H1 (cell line): ENCODE results near the gene ID1. TPM values are rescaled to one million over a fixed set of nuclear protein-coding genes. Genes with fewer than 3 reads are reported as not detected.

Source experiments
- CTCF ChIA-PET: fragments of 300-600 bp; sonication (Branson Sonifier 250); formaldehyde crosslinking; loops from one replicate; lab custom pipeline; 2021; ENCODE audit not compliant: partially characterized antibody; lab: Charles Lee
- POLR2A ChIA-PET: fragments of 300-600 bp; sonication (Branson Sonifier 250); formaldehyde crosslinking; loops from one replicate; lab custom pipeline; 2021; ENCODE audit warnings: inconsistent platforms; ENCODE audit not compliant: partially characterized antibody; lab: Charles Lee
- DNase-seq, 2 experiments: peaks; one replicate each; pipeline versions ENCODE4 v3.0.0 to v3.0.0-alpha.2; 2010 to 2022; ENCODE audit warnings: low spot score in 2 of 2, low read depth in 1 of 2, mixed read lengths in 1 of 2
- FAIRE-seq: peaks from 2 replicates; lab custom pipeline; 2011; peaks lifted over from hg19 to GRCh38; lab: Jason Lieb, UNC
- H2AFZ ChIP-seq: 2 replicates; pipeline ENCODE4 v1.8.1; 2012; ENCODE audit warnings: low read length, inconsistent platforms
- H2AK5ac ChIP-seq: 2 replicates; pipeline ENCODE4 v1.6.1; 2013; ENCODE audit warnings: low read depth, low read length
- H2BK120ac ChIP-seq: replicated peaks from 2 replicates; pipeline ENCODE3; 2013; ENCODE audit warnings: low read depth, low read length, inconsistent platforms
- H2BK12ac ChIP-seq: 2 replicates; pipeline ENCODE4 v1.6.1; 2013; ENCODE audit warnings: low read depth, low read length
- H2BK15ac ChIP-seq: 2 replicates; pipeline ENCODE4 v1.6.1; 2013; ENCODE audit warnings: low read length
- H2BK20ac ChIP-seq: 2 replicates; pipeline ENCODE4 v1.6.1; 2013; ENCODE audit warnings: low read length
- H2BK5ac ChIP-seq: 2 replicates; pipeline ENCODE4 v1.6.1; 2013; ENCODE audit warnings: low read depth, low read length
- H3K14ac ChIP-seq: 2 replicates; pipeline ENCODE4 v1.6.1; 2013; ENCODE audit warnings: inconsistent platforms; ENCODE audit not compliant: insufficient read length
- H3K18ac ChIP-seq: 2 replicates; pipeline ENCODE4 v1.6.1; 2013; ENCODE audit warnings: low read length; ENCODE audit errors: extremely low read depth
- H3K23ac ChIP-seq: 2 replicates; pipeline ENCODE4 v1.6.1; 2013; ENCODE audit warnings: inconsistent platforms; ENCODE audit not compliant: insufficient read length
- H3K23me2 ChIP-seq: 2 replicates; pipeline ENCODE4 v1.6.1; 2013; ENCODE audit warnings: low read depth, low read length
- H3K27ac ChIP-seq: 2 replicates; pipeline ENCODE4 v1.6.1; 2011; ENCODE audit warnings: low read depth, low read length, inconsistent platforms
- H3K27me3 ChIP-seq, 4 experiments: replicated peaks in 1 of 4; 1 replicate in 1 of 4; 2 replicates in 3 of 4; pipeline versions ENCODE4 v1.6.1 to v1.8.1; 2011 to 2013; ENCODE audit warnings: low read length in 3 of 4, mild to moderate bottlenecking in 3 of 4, inconsistent platforms in 2 of 4, mixed read lengths in 2 of 4, moderate library complexity in 1 of 4; ENCODE audit not compliant: control insufficient read depth in 3 of 4, insufficient read depth in 3 of 4; ENCODE audit errors: extremely low read depth in 1 of 4
- H3K36me3 ChIP-seq, 4 experiments: 2 replicates each; pipeline versions ENCODE4 v1.6.1 to v1.8.1; 2011 to 2013; ENCODE audit warnings: mild to moderate bottlenecking in 4 of 4, low read length in 3 of 4, moderate library complexity in 2 of 4, control low read depth in 1 of 4, inconsistent platforms in 1 of 4; ENCODE audit not compliant: insufficient read depth in 4 of 4, control insufficient read depth in 2 of 4
- H3K4ac ChIP-seq: replicated peaks from 2 replicates; pipeline ENCODE3; 2013; ENCODE audit warnings: low read length, low read depth, mixed read lengths, inconsistent platforms; ENCODE audit not compliant: insufficient read length
- H3K4me1 ChIP-seq, 4 experiments: replicated peaks in 1 of 4; 1 replicate in 1 of 4; 2 replicates in 3 of 4; pipeline versions ENCODE4 v1.6.1 to v1.8.1; 2011 to 2013; ENCODE audit warnings: low read length in 3 of 4, inconsistent platforms in 2 of 4, mixed read lengths in 1 of 4; ENCODE audit not compliant: insufficient read depth in 4 of 4, control insufficient read depth in 3 of 4
- H3K4me2 ChIP-seq, 2 experiments: 2 replicates each; pipeline versions ENCODE4 v1.6.1 to v1.8.1; 2011 to 2013; ENCODE audit warnings: low read depth in 2 of 2, low read length in 2 of 2, control low read depth in 1 of 2, inconsistent platforms in 1 of 2, mild to moderate bottlenecking in 1 of 2; ENCODE audit not compliant: insufficient read depth in 1 of 2
- H3K4me3 ChIP-seq, 4 experiments: fragments of 200-600, 300-600 bp in 1 of 4; sonication (generic), shearing (Covaris generic), sonication (Bioruptor Twin) in 1 of 4; 2 replicates each; pipeline versions ENCODE4 v1.5.1 to v1.8.1; 2011 to 2016; ENCODE audit warnings: low read length in 4 of 4, low read depth in 3 of 4, control low read depth in 2 of 4, inconsistent platforms in 2 of 4, mild to moderate bottlenecking in 2 of 4, mixed read lengths in 1 of 4, moderate library complexity in 1 of 4; ENCODE audit not compliant: insufficient read depth in 2 of 4; ENCODE audit errors: extremely low read depth in 1 of 4
- H3K56ac ChIP-seq: replicated peaks from 2 replicates; pipeline ENCODE3; 2013; ENCODE audit warnings: low read depth, mild to moderate bottlenecking, mixed read lengths, low read length, inconsistent platforms; ENCODE audit not compliant: insufficient read length
- H3K79me1 ChIP-seq: 2 replicates; pipeline ENCODE4 v1.6.1; 2013; ENCODE audit warnings: low read depth, low read length, control low read depth
- H3K79me2 ChIP-seq, 2 experiments: 2 replicates each; pipeline versions ENCODE4 v1.6.1 to v1.8.1; 2012 to 2013; ENCODE audit warnings: low read length in 2 of 2, mild to moderate bottlenecking in 2 of 2, inconsistent platforms in 1 of 2; ENCODE audit not compliant: insufficient read depth in 2 of 2, control insufficient read depth in 1 of 2
- H3K9ac ChIP-seq, 4 experiments: replicated peaks in 1 of 4; 1 replicate in 1 of 4; 2 replicates in 3 of 4; pipeline versions ENCODE4 v1.6.1 to v1.8.1; 2011 to 2013; ENCODE audit warnings: low read depth in 3 of 4, low read length in 3 of 4, control low read depth in 2 of 4, mild to moderate bottlenecking in 2 of 4, moderate library complexity in 2 of 4, inconsistent platforms in 1 of 4; ENCODE audit errors: extremely low read depth in 1 of 4
- H3K9me3 ChIP-seq, 2 experiments: 2 replicates each; pipeline versions ENCODE4 v1.6.1 to v1.8.1; 2012 to 2013; ENCODE audit warnings: mild to moderate bottlenecking in 2 of 2, moderate library complexity in 2 of 2, control low read depth in 1 of 2, inconsistent platforms in 1 of 2, low read depth in 1 of 2, low read length in 1 of 2, mixed read lengths in 1 of 2; ENCODE audit not compliant: insufficient read depth in 2 of 2
- H4K20me1 ChIP-seq, 2 experiments: replicated peaks in 1 of 2; 2 replicates each; pipeline versions ENCODE3 to v1.8.1; 2011 to 2013; ENCODE audit warnings: inconsistent platforms in 2 of 2, low read length in 2 of 2, mild to moderate bottlenecking in 1 of 2; ENCODE audit not compliant: insufficient read depth in 2 of 2, control insufficient read depth in 1 of 2
- H4K5ac ChIP-seq: 2 replicates; pipeline ENCODE4 v1.6.1; 2013; ENCODE audit warnings: low read length, low read depth, mixed read lengths, inconsistent platforms; ENCODE audit not compliant: insufficient read length
- H4K8ac ChIP-seq: 2 replicates; pipeline ENCODE4 v1.8.0; 2013; ENCODE audit warnings: mild to moderate bottlenecking, moderate library complexity, low read length, inconsistent platforms; ENCODE audit not compliant: insufficient read depth; ENCODE audit errors: extremely low read depth
- H4K91ac ChIP-seq: replicated peaks from 2 replicates; pipeline ENCODE3; 2013; ENCODE audit warnings: low read length, mixed read lengths, inconsistent platforms; ENCODE audit not compliant: insufficient read length
- CTCF ChIP-seq, 3 experiments: IDR thresholded peaks; 1 replicate in 2 of 3; 2 replicates in 1 of 3; pipeline versions ENCODE4 v1.5.1 to v1.6.1; 2011; ENCODE audit warnings: low read length in 3 of 3, mild to moderate bottlenecking in 3 of 3, inconsistent platforms in 2 of 3, low read depth in 1 of 3, moderate library complexity in 1 of 3; ENCODE audit not compliant: insufficient read depth in 1 of 3; ENCODE audit errors: control extremely low read depth in 1 of 3
- FOSL1 ChIP-seq: IDR thresholded peaks from 2 replicates; pipeline ENCODE4 v1.6.1; 2011; ENCODE audit warnings: mild to moderate bottlenecking, low read depth, low read length, moderate library complexity; ENCODE audit not compliant: insufficient read depth
- RAD21 ChIP-seq, 2 experiments: IDR thresholded peaks in 1 of 2; conservative IDR thresholded peaks in 1 of 2; 2 replicates each; pipeline ENCODE4 v1.6.1; 2011; ENCODE audit warnings: low read depth in 2 of 2, low read length in 2 of 2, improper control_type of control experiment in 1 of 2, inconsistent platforms in 1 of 2, mild to moderate bottlenecking in 1 of 2, moderate library complexity in 1 of 2
- WGBS, 2 experiments: shearing (Covaris generic) in 1 of 2; methylation state at CpG; one replicate each; pipeline versions ENCODE4 v1.1.6 to v1.1.7; 2013 to 2015; ENCODE audit warnings: low lambda C conversion rate in 2 of 2, mixed read lengths in 2 of 2, inconsistent platforms in 1 of 2, low coverage in 1 of 2, missing lambda C conversion rate in 1 of 2; ENCODE audit not compliant: insufficient replicate concordance in 2 of 2, insufficient coverage in 1 of 2, insufficient read length in 1 of 2; ENCODE audit errors: extremely low coverage in 1 of 2, missing lambda C conversion rate in 1 of 2; 5-methylcytosine and 5-hydroxymethylcytosine counted together
- polyA plus RNA-seq, 7 experiments: library from polyadenylated mRNA; depleted of rRNA in 3 of 7; stranded (reverse) in 5 of 7; unstranded in 2 of 7; fragments of >200 nt in 5 of 7; fragments of 200-250 nt in 2 of 7; gene quantifications; 1 replicate in 5 of 7; 2 replicates in 1 of 7; 4 replicates in 1 of 7; pipeline versions ENCODE4 v1.2.1 to v1.2.3, GENCODE V29; 2011 to 2013; ENCODE audit warnings: missing spikeins in 2 of 7, mixed read lengths in 2 of 7
- total RNA-seq: library from RNA; stranded (reverse); fragmentation: NEBNext Ultra II Directional; extraction: Animal tissue kit (Norgen Biotek cat#: 25700); gene quantifications from 2 replicates; pipeline ENCODE4 v1.2.1, GENCODE V29; 2021

ID1 gene
- total and polyA plus RNA-seq, 2 of the 8 experiments (the other 6 are each of a cell fraction or from before 2014, with no cell fraction given), result 120 to 357 TPM

- Histone ChIP-seq H4K8ac (peak overlapping the region; percentile 37; the same call in 1 of the 2 replicates), H3K18ac (0 out of 2 replicates have a peak overlapping the region, but pooled peaks have one; percentile 64), H2BK12ac (no peak overlapping the region), H2BK20ac (no peak overlapping the region), H3K23me2 (no peaks in the 10 kb centered on the region; the same call in 1 of the 2 replicates), H4K91ac (peak overlapping the region; percentile 90), H3K23ac (no peak overlapping the region), H3K9me3 (no peaks in the 10 kb centered on the region), H2BK120ac (no peak overlapping the region), H3K4me1 (peaks cover 12 to 17% (median 14%) of the 10 kb centered on the region in 4 experiments), H4K5ac (no peak overlapping the region), H2BK15ac (no peak overlapping the region; the same call in 1 of the 2 replicates), H3K27ac (no peak overlapping the region), H3K4me2 (no peak overlapping the region), H2AK5ac (no peak overlapping the region), H3K4ac (no peak overlapping the region), H2BK5ac (no peak overlapping the region), H3K36me3 (no peaks in the 10 kb centered on the region), H3K79me2 (0 out of 4 replicates have a peak, but pooled peaks cover 0 to 2% of the 10 kb centered on the region in 2 experiments), H2AFZ (no peak overlapping the region), H3K14ac (no peak overlapping the region), H3K9ac (no peak overlapping the region), H3K27me3 (no peaks in the 10 kb centered on the region), H4K20me1 (no peaks in the 10 kb centered on the region), H3K79me1 (no peaks in the 10 kb centered on the region), H3K56ac (no peak overlapping the region), H3K4me3 (no peak overlapping the region)
- WGBS, 2 experiments, result 89% methylated on average over 36 of the region's 43 CpGs; no CpG with 5 or more reads in 1 of the 2 experiments
- TF ChIP-seq RAD21 (IDR thresholded peaks at IDR 0.05 in 1 of 2, conservative IDR thresholded peaks at IDR 0.05 in 1 of 2; ENCODE audit: low read depth in 2 of 2, low read length in 2 of 2), result peak; percentile 51 to 64
- peak; percentile 25 to 50 (median 25) for TF ChIP-seq CTCF (IDR thresholded peaks at IDR 0.05; ENCODE audit: control extremely low read depth in 1 of 3, insufficient read depth in 1 of 3, low read depth in 1 of 3, low read length in 3 of 3)
- TF ChIP-seq FOSL1, result no peak
- CTCF ChIA-PET, result interaction anchor here (0.6 to 30.5 kb wide), 11 partner anchors 8 to 145 kb away, joined by 3 to 1559 read pairs (median 8); partner anchors contain the start of gene ID1
- no peak for FAIRE-seq
- DNase-seq, result peak in 1 of 2 experiments; percentile 60
- POLR2A ChIA-PET, result interaction anchor here (1.3 to 24.3 kb wide), 6 partner anchors 8 to 127 kb away, joined by 3 to 1033 read pairs (median 22); partner anchors contain the start of gene ID1
Observed at GRCh38 chr20:31578448-31579138, 26.5 kb upstream of the ID1 start.
